Gastroesophageal sphincter (tissue), 3 donors: ENCODE results near the gene GALNT9.
"Not testable (repeated sequence)": the region's sequence is repeated elsewhere in the genome, so short reads cannot be mapped to it uniquely, and the experiment has no call there.

Source experiments
- EP300 ChIP-seq: sonication (generic); formaldehyde crosslinking; IDR thresholded peaks from one replicate; pipeline ENCODE4 v1.6.1; 2017; ENCODE audit warnings: antibody characterized with exemption, mild to moderate bottlenecking
- POLR2A ChIP-seq, 2 donors: fragments of 450-650 bp; IDR thresholded peaks; one replicate each; pipeline ENCODE4 v1.6.1; 2017; ENCODE audit warnings: antibody characterized with exemption in 2 of 2, mild to moderate bottlenecking in 2 of 2, moderate library complexity in 1 of 2
- POLR2AphosphoS5 ChIP-seq: sonication (generic); formaldehyde crosslinking; IDR thresholded peaks from one replicate; pipeline ENCODE4 v1.6.1; 2017; ENCODE audit warnings: antibody characterized with exemption
- TF ChIP-seq, protein P1 (sequence below), 4 experiments: fragments of 200-600 bp in 2 of 4; fragments of 450-650 bp in 2 of 4; sonication (generic) in 1 of 4; IDR thresholded peaks; one replicate each; pipeline ENCODE4 v1.5.1; 2017 to 2019; ENCODE audit warnings: antibody characterized with exemption in 4 of 4, mild to moderate bottlenecking in 2 of 4, moderate library complexity in 2 of 4

DNA sequence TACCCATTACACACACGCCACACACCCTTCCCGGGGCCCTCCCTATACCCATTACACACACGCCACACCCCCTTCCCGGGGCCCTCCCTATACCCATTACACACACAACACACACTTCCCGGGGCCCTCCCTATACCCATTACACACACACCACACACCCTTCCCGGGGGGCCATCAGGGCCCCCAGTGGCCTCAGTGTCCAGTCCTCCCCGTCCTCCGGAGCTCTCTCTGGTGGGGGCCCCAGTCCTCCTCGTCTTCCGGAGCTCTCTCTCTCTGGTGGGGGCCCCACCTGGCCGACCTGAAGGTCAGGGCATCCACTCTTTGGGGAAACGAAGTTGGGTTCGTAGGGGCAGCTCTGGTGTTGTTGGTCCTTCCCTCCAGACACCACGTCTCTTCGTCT is 86.2 kb downstream of the GALNT9 start:
- not testable (repeated sequence) for TF ChIP-seq EP300; POLR2A (IDR thresholded peaks at IDR 0.05); POLR2AphosphoS5
- TF ChIP-seq, protein P1, sequence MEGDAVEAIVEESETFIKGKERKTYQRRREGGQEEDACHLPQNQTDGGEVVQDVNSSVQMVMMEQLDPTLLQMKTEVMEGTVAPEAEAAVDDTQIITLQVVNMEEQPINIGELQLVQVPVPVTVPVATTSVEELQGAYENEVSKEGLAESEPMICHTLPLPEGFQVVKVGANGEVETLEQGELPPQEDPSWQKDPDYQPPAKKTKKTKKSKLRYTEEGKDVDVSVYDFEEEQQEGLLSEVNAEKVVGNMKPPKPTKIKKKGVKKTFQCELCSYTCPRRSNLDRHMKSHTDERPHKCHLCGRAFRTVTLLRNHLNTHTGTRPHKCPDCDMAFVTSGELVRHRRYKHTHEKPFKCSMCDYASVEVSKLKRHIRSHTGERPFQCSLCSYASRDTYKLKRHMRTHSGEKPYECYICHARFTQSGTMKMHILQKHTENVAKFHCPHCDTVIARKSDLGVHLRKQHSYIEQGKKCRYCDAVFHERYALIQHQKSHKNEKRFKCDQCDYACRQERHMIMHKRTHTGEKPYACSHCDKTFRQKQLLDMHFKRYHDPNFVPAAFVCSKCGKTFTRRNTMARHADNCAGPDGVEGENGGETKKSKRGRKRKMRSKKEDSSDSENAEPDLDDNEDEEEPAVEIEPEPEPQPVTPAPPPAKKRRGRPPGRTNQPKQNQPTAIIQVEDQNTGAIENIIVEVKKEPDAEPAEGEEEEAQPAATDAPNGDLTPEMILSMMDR (IDR thresholded peaks at IDR 0.05): not testable (repeated sequence)
